ENCODE data around the gene DENND4B. TPM values are rescaled to one million over a fixed set of nuclear protein-coding genes. Genes with fewer than 3 reads are reported as not detected.

Gene DENND4B
- total and polyA plus RNA-seq, 9 of the 15 experiments (the other 6 are each of a cell fraction or from before 2014, with no cell fraction given): 9.5 to 80.5 (median 23.1) TPM

GRCh38 chr1:153940756-153941155 lies 5.8 kb downstream of the DENND4B start:
- Histone ChIP-seq H3K36me3 (ENCODE audit: control insufficient read depth, insufficient read depth, low read length) (peaks cover 81% of the 10 kb centered on the region), H3K4me1 (replicated peaks in 1 of 2; ENCODE audit: control insufficient read depth in 2 of 2, insufficient read depth in 2 of 2, low read length in 2 of 2) (peaks cover 8 to 18% of the 10 kb centered on the region in 2 experiments; a peak in 4 of 5 replicates), H2AFZ (ENCODE audit: low read depth, low read length) (no peak overlapping the region), H3K79me2 (ENCODE audit: control insufficient read depth, insufficient read depth, low read length) (peaks cover 21% of the 10 kb centered on the region), H3K9me1 (ENCODE audit: control insufficient read depth, insufficient read depth, low read length) (no peaks in the 10 kb centered on the region), H3K4me3 (no peak overlapping the region), H3K9ac (ENCODE audit: insufficient read depth in 1 of 2, low read depth in 2 of 2, low read length in 2 of 2) (peak overlapping the region in 1 of 2 experiments; percentile 36; a peak in 1 of 4 replicates), H4K20me1 (replicated peaks; ENCODE audit: control insufficient read depth, insufficient read depth, low read length) (no peaks in the 10 kb centered on the region), H3K4me2 (ENCODE audit: insufficient read depth, low read length) (no peak overlapping the region), H3K27me3 (ENCODE audit: control insufficient read depth in 2 of 2, insufficient read depth in 2 of 2, low read length in 2 of 2) (no peaks in the 10 kb centered on the region), H3K9me3 (replicated peaks; ENCODE audit: control insufficient read depth, insufficient read depth, low read depth, low read length) (no peaks in the 10 kb centered on the region), H3K27ac (ENCODE audit: extremely low read depth, low read depth, low read length) (no peak overlapping the region)
- ATAC-seq (no peak), FAIRE-seq (no peak), DNase-seq (ENCODE audit: extremely low read depth in 1 of 4, low spot score in 3 of 4) (no peak)
- intact Hi-C loops (cut with micrococcal nuclease): no loop called here
- WGBS (ENCODE audit: insufficient coverage, low coverage, missing lambda C conversion rate): 99% methylated on average over 8 of the region's 8 CpGs
- ChIA-PET CTCF (ENCODE audit: low intra/inter-chr PET ratio) (no interaction called here), POLR2A (interaction anchor here (0.6 to 3.0 kb wide), 4 partner anchors 17 to 1957 kb away, joined by 3 to 10 read pairs (median 4); partner anchors contain the start of gene GATAD2B)
- no TSS peak for BruUV-seq (replicated peaks)
- in situ Hi-C loops (cut with MboI): no loop called here
- TF ChIP-seq ATF6 (CRISPR knock-in tag; IDR thresholded peaks at IDR 0.05) (no peak), ZBED1 (IDR thresholded peaks at IDR 0.05) (no peak), ZNF395 (CRISPR knock-in tag; IDR thresholded peaks at IDR 0.05) (no peak), ZNF445 (CRISPR knock-in tag; IDR thresholded peaks at IDR 0.05; ENCODE audit: low read depth) (no peak), ZNF175 (CRISPR knock-in tag; IDR thresholded peaks at IDR 0.05; ENCODE audit: low read depth) (no peak), RBFOX2 (IDR thresholded peaks at IDR 0.05; ENCODE audit: low read depth, low read length) (peak; percentile 39), HLTF (IDR thresholded peaks at IDR 0.05) (no peak), NFIC (IDR thresholded peaks at IDR 0.05) (no peak), ZNF398 (CRISPR knock-in tag; IDR thresholded peaks at IDR 0.05) (no peak), POLR2G (IDR thresholded peaks at IDR 0.05; ENCODE audit: low read depth, low read length) (peak; percentile 65), ZNF280A (IDR thresholded peaks at IDR 0.05; ENCODE audit: low read depth, partially characterized antibody) (no peak), TAL1 (IDR thresholded peaks at IDR 0.05) (no peak), ID3 (CRISPR knock-in tag; IDR thresholded peaks at IDR 0.05) (no peak), ID3 (tag; IDR thresholded peaks at IDR 0.05) (no peak), YY1 (IDR thresholded peaks at IDR 0.05; ENCODE audit: borderline replicate concordance in 1 of 3, control insufficient read depth in 1 of 3, extremely low read depth in 1 of 3, insufficient read depth in 3 of 3, insufficient read length in 1 of 3, insufficient replicate concordance in 2 of 3, low read depth in 1 of 3, low read length in 2 of 3) (no peak)

Data from K562 (cell line).